Amygdala (tissue), 56 donors: Measurements from ENCODE around the gene PSMD13.
A peak's percentile ranks its signal among the peaks of the same experiment; 100 is the strongest.
"Not testable (repeated sequence)": the region's sequence is repeated elsewhere in the genome, so short reads cannot be mapped to it uniquely, and the experiment has no call there.

Experiments used
- DNase-seq, 56 donors: peaks; one replicate each; lab custom pipeline; 2025; lab: John Stamatoyannopoulos, UW

Gene PSMD13

DNA sequence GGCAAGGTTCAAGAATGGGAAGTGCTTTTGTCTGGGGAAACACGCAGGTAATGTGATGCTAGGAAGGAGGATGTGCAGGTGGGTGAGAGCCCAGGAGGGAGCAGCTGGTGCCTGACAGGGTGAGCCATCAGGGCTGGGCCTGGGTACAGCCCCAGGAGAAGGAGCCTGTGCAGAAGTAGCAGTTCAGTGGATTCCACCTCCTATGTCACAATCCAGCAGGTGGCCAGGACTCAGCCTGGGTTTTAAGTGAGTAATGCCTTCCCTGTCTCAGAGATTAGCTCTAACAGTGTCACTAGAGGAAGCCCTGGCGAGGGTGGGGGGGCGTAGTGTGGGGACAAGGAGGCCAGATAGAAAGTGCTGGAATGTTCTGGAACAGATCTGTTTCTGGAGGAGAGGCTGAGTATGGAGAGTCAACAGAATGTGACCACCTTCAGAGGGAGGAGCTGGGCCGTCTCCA is 21.2 kb upstream of the PSMD13 start:
- DNase-seq, result no peak

DNA sequence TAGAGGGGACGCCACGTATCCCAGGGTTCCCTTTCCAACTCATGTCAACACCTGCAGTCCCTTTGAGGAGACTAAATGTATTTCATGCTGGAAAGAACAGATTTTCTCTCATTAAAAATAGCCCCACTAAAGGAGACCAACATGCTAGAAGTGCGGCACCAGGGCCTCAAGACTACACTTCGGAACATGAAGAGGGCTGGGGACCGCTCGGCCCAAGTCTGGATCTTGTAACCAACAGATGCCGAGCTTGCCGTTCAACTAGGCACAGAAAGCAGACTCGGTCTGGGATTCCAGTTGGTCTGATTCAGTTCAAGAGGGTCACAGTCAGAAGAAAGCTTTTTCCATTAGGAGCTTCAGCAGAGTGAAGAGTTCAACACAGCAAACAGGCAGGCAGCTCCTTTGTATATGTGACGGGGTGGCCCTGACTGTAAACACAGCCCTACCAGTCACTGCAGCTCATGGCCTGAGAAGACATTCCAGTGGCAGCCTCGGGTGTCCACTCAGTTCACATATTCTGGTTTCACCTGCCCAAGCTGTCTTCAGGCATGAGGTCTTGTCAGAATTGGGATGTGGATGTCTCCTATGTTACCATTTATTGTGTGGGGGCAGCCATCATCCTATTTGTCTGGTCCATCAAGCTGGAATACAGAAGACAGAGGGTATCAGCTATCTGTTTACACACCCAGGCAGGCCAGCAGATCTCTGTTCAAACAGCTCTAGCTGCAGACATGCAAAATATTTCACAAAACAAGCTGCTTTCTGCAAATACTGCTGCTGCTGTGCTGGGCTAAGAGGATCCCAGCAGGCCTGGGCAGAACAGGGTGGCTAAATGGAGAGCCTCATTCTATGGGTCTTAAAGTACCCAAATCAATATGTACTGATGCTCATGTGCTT is 20.4 kb upstream of the PSMD13 start:
- DNase-seq, result no peak

DNA sequence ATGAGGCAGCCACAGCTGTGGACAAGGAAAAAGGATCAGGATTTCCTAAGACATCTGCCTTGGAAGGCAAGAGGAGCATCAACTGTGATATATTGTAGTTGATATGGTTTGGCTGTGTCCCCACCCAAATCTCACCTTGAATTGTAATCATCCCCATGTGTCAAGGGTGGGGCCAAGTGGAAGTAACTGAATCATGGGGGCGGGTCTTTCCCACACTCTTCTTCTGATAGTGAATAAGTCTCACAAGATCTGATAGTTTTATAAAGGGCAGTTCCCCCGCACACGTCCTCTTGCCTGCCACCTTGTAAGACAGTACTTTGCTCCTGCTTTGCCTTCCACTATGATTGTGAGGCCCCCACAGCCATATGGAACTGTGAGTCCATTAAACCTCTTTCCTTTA is 19.1 kb upstream of the PSMD13 start:
- DNase-seq, result no peak

DNA sequence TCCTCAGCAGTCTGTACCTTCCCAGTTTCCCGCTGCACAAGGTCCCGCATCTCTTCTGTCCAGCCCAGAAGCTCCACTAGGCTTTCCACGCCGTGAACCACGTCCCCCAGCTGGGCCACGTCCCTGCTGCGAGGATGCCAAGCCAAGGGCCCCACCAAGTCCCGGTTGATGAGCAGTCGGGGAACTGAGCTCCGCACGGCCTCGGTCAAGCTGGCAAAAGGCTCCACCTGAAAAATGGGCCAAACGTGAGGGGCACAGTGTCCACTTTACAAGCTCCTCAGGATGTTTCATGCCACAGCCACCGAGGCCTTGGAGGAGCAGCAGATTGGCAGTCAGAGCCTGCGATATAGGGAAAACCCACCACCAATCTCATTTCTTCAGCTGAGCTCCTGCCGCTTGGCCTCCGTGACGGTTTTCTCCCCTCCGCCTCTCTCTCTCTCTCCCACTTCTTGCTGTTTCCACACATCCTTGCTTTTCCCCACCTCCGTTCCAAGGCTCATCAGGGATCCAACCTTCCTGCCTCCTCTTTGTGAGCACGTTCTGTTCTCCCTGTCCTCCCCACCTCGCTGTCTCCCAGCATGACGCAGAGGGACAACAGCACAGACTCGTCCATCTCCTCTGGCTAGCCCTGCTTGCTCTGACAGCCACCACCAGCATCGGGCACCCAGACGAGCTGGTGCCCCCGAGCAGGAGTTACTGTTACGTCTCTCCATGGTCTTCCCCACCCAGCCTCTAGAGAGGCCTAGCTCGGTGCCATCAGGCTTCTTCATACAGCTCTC is 17.8 kb upstream of the PSMD13 start:
- DNase-seq, result no peak

DNA sequence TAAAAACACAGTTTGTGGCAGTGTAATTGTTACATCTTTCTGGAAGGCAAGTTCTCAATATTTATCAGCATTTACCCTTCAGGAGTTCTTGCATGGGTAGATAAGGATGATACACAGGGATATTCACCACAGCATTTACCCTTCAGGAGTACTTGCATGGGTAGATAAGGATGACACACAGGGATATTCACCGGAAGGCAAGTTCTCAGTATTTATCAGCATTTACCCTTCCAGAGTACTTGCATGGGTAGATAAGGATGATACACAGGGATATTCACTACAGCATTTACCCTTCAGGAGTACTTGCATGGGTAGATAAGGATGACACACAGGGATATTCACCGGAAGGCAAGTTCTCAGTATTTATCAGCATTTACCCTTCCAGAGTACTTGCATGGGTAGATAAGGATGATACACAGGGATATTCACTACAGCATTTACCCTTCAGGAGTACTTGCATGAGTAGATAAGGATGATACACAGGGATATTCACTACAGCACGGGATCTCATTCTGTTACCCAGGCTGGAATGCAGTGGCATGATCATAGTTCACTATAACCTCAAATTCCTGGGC is 16.0 kb upstream of the PSMD13 start:
- not testable (repeated sequence) for DNase-seq

DNA sequence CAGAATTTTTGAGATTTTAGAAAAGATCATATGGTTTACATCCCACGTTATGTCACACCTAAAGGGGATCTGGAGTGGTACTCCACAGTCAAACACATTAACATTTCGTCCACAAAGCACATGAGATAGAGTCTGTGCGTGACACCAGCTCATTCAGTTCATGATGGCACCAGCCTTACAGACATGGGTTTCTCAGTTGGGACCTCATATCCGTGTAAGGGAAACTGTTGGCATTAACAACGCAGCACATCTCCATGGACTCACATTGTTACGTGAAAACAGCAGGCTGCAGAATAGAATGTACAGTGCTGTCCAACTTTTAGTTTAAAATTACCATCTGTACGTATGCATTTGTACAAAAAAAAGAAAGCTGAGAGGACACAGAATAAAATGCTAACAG is 15.2 kb upstream of the PSMD13 start:
- DNase-seq, result no peak

DNA sequence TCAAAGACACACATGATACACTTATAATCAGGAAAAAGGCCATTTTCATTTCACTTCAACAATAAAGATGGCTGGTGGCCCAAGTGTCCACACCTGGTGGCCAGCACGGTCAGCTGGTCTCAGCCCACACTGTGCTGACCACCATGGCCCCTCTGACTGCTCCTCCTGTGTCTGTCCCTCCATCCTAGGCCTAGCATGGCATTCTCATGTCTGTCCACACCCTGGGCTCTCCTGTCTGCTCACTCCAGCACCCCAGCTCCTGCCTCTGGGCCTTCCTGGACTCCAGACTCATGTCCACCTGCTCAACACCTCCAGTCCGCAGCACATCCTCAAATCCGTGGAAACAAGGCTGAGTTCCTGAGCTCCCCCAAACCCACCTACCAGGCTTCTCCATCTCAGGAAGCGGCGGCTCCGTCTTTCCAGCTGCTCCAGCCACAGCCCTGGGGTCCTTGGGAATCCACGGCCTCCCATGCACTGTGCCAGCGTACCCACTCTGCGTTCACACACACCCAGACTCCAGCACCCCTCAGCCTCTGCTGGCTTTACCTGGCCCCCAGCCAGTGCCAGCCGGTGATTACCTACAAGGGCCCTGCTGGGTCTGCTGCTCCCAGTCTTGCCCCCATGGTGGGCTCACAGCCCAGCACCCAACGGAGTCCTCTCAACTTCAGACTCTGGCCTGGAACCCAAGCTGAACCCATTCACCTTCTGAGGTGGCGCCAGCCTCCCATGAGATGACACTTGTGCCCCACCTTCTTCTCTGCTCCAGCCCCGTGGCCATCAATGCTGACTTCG is 14.6 kb upstream of the PSMD13 start:
- no peak for DNase-seq

DNA sequence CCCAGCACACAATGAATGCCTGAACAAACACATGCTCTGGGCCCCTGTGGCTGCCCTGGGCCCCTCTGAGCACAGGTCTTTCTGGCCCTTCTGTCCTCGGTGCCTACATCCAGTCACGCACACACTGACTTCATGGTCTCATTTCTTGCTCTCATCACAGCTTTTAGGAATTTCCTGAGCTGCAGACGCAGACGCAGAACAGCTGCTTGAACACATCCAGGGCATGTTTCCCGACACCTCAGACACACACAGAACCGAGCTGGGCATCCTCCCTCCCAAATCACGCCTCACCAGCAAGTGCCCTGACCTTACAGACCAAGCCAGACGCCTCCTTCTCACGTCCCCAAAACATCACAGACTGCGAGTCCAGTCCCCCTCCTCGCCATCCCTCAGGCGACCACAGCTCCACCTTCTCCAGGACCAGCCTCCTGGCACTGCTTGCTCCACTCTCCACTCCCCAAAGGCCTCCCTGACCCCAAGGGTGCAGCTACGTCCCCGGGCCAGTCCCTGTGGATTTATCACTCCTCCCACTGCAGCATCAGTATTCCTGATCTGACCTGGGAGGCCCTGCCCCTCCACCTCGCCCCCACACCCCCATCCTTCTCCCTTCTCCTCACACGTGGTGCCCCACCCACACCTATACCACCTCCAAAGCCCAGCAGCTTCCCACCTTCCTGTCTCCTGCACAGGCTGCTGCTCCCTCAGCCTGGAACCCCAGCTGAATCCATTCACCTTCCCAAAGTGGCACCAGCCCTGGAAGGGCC is 13.6 kb upstream of the PSMD13 start:
- DNase-seq, result no peak

DNA sequence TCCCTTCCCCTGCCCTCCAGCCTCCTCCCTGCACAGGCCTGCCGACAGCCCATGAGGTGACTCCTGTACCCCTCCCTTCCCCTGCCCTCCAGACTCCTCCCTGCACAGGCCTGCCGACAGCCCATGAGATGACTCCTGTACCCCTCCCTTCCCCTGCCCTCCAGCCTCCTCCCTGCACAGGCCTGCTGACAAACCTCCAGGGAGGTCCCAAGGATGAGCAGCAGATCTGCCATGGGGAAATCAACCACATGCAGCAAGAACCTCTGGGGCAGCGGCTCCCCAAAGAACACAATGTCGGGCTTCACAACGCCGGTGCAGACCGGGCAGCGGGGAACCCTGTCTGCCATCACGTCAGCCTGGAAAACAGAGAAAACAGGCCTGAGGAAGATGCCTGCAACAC is 12.9 kb upstream of the PSMD13 start:
- no peak for DNase-seq

DNA sequence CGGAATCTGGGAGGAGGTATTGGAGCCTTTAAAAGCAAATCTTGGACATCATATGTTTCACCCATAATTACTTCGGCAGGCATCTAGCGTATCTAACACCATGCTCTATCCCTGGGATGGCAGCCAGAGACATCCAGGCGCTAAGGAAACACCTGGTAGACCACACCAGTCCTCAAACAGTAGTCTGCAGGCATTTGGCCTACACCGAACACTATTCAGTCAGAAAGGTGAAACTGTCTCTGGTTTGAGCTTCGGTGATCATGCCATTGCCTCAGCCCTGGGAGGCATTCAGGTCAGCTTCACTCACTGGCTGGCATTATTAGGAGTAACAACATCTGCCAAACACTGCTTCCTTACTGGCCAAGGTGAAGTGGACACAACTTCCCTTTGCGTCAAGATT is 12.4 kb upstream of the PSMD13 start:
- DNase-seq, result no peak

DNA sequence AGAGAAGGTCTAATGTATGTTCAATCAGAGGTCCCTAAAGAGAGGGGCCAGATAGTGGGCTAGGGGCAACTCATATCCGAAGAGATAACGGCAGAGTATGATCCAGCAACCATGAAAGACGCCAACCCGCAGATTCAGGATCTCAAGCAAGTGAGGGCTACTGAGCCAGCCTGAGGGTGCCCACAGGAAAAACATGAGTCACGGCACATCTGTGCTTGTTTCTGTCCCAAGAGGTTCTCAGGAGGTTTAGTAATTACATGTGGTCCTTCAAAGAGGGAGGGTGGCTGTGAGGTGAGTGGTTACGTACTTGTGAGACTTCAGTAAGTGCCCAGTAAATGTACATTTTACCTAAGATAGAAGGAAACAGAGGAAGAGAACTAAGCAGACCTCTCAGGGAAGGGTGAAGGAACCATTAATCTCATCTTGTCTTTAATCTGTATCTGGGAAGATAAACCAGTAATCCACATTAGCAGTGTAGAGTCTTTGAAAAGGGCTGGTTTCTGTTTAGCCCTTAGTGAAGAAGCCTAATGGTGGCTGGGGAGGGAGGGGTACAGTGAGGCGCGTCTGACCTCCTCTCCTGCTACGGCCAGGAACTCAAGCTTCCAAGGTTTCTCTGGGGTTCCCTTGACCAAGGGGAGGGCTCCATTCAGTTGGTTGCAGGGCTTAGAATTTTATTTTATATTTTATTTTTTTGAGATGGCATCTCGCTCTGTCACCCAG is 10.9 kb upstream of the PSMD13 start:
- DNase-seq, result no peak

DNA sequence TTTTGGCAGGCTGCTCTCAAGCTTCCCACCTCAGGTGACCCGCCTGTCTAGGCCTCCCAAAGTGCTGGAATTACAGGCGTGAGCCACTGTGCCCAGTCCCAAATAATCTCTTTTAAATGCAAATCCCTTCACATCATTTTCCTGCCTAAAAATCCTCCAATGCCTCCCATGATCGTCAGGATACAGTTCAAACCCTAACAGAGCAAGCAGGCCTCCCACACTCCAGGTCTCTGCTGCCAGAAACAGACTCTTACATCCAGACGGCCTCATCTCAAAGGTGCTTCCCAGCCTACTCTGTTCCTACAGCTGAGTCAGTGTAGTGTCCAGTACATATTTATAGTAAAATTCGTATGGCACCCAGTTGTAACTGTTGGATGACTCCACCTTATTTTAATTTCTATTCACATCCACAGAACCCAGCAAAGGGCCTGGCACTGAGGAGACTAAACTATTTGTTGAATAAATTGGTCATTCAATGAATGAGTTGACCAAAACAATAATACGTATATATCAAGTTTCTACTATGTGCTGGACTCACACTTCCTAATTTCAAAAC is 8.9 kb upstream of the PSMD13 start:
- DNase-seq, result no peak

DNA sequence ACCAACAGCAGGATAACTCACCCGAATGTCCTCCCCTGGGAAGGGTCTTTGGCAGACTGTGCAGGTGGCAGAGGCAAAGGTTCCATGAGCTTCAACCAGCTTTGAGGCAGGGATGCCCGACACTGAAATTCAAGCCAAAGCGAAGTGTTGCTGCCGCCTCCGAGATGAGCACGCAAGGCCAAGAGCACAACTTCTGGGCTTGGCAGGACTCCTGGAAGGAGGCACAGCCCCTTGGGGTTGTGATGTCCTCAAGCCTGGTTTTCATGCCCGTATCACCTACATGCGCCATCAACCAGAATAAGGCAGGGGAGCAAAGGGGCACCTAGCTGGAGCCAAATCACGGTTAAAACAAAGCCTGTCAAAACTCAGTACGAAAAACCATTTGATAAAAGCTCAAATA is 6.3 kb upstream of the PSMD13 start:
- no peak for DNase-seq

DNA sequence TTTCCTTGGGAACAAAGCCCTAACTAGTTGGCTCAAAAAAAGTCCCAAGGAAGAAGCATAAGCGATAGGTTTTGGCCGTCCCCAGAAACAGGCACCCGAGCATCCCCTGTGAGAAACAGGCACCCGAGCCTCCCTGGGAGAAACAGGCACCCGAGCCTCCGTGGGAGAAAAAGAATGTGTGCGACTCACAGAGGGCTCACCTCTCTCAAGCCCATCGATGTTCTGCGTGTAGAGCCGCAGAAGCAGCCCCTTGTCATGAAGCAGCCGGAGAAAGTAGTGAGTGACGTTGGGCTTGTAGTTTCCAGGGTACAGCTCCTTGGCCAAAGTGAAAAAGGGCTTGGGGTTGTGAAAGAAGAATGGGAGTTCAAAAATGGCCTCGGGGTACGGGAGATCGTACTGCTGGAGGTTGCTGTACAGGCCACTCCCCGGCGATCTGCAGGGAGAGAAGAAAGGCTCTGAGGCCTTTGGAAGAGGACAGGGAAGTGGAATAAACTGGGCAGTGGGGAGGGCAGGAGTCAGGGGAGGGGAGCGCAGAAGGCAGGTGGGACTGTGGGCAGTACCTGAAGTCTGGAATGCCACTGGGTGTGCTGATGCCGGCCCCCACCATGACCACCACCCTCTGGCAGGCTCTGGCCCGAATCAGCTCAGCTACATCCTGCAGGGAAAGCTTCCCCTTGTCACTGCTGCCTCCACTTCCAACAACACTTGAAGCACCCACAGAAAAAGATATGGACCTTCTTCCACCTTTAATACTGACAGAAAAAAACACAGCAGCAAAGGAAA is 3.8 kb upstream of the PSMD13 start:
- DNase-seq, result no peak

DNA sequence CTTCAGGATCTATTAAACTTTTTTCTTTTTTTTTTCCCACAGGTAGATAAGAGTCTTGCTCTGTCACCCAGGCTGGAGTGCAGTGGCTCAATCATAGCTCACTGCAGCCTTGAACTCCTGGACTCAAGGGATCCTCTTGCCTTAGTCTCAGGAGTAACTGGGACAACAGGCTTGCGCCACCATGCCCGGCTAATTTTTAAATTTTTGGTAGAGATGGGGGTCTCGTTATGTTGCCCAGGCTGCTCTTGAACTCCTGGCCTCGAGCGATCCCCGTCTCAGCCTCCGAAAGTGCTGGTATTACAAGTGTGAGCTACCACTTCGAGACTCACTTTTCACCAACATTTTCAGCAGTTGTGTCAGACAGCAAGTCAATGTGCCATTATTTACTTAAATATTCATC is 1.6 kb upstream of the PSMD13 start:
- DNase-seq, result no peak

DNA sequence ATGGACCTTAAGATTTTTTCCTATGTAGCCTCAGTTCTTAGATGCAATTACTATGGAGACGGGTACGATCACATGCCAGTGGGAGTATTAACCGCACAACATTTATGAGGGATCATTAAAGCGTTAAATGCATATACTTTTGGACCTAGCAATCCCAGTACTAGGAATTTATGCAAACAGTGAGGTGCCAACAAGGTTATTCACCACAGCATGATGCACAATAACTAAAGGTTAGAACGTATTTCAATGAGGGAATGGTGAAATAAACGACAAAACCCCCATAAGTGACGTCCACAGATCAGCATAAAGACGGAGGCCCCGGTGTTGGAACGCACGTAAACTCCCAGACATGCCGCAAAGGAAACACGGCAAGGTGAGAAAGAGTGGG is 1.2 kb upstream of the PSMD13 start:
- DNase-seq, result no peak

DNA sequence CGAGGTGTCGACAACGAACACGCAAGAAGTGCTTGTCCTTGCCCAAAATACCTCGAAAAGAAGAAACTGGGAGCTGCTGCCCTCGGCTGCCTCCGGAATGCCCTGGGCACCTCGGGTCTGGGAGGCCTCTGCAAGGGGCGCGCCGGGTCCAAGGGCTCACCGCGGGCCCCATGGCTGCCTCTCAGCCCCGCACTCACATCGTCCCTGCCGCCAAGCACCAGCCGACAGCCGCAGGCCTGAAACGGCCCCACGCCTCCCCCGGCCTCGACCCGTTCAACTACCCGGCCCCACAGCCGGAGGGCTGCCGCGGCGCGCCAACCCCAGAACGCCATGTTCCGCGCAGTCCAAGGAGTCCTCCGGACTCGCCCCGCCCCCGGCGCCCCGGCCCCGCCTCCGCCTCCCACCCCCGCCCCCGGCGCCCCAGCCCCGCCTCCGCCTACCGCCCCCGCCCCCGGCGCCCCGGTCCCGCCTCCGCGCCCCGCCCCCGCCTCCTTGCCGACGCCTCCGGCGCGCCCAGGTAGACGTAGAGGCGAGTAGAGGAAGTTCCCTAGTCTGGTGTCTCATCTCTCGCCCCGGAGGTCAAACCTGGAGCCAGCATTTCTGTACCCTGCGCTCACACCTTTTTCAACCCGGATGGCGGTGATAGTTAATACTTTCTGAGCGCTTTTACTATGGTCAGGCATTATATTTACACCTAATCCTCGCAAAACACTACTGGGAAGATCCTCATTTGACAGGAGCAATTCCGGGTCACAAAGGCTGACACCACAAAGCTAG is 591 bp upstream of the PSMD13 start, which contains the start of gene SIRT3:
Gene SIRT3, minus strand, starts transcription at position 346 of the 777 bp plus-strand sequence. Its CDS starts 14 bp downstream, at position 332.
- DNase-seq, result peak in 52 of 56 donors; percentile 15 to 84 (median 70)
